A172 (cell line): ENCODE measurements around the gene DCPS. TPM values are rescaled to one million over a fixed set of nuclear protein-coding genes. Genes with fewer than 3 reads are reported as not detected.
"Not testable (repeated sequence)": the region's sequence is repeated elsewhere in the genome, so short reads cannot be mapped to it uniquely, and the experiment has no call there.

Experiments
- DNase-seq: peaks from one replicate; pipeline ENCODE4 v3.0.0-alpha.2; 2015; ENCODE audit warnings: low spot score
- total RNA-seq: library from RNA; depleted of rRNA; stranded (reverse); fragments of >200 nt; shearing (Covaris generic); gene quantifications from 2 replicates; pipeline ENCODE4 v1.2.3, GENCODE V29; 2014

Gene DCPS
- total RNA-seq, 1 experiment from 2014 or later: 16.2 TPM

DNA sequence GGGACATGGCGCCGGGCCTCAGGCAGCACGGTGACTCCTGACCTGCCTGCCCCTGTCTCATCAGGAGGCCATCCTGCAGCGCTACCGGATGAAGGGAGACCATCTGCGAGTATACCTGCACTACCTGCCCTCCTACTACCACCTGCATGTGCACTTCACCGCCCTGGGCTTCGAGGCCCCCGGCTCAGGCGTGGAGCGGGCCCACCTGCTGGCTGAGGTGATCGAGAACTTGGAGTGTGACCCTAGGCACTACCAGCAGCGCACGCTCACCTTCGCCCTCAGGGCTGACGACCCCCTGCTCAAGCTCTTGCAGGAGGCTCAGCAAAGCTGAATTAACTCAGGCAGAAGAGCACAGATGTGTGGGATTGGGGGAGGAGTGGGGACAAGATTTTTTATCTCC is 41.4 kb downstream of the DCPS start:
- no peak for DNase-seq

DNA sequence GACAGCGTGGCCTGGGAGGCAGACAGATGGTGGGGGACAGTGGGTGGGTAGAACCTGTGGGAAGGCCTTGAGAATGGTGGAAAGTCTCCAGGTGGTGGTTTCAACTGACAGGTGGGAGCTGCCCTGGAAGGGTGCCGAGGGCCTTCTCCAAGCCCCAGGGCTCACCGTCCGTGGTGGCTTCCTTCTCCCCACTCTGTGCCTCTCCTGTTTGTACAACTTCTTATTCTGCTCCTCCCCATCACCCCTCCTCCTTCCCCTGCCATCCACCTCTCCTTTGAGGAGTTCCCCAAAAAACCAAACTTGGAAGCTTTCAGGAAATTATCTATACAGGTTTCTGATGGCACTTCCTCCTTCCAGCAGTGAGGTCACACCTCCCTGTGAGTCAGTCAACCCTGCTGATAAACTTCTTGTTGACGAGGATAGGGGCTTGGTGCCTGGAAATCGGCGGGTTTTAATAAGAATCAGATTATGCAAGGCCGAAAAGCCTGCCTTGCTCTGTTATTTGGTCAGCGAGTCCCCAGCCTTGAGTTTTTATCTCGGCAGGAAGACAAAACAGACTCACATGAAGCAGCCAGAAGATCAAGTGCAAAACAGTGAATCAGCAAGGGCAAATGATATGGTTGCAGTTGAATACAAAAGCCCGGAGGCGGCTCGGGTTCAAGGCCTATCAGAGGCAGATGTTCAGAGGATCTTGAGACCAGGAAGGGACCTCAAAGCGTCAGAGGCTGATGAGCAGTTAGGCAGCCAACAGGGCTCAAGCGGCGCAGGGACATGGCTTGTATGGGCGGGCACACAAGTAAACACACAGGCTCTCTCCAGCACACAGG is 42.1 kb downstream of the DCPS start:
- DNase-seq: peak; percentile 52

DNA sequence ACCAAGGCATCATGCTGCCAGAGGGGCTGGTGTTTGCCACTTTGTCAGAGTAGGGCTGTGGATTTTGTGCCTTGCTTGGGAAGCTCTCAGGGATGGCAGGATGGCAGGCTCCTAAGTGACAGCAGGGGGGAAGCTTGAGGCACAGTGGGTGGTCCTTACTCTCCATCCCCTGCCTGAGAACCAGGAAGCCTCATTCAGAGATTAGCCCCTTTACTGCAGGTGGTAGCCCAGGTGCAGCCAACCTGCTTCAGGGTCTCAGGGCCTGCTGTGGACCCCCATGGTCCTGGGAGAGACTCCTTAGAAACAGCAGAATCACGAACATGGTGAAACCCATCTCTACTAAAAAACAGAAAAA is 42.7 kb downstream of the DCPS start:
- DNase-seq: no peak

GRCh38 chr11:126346946-126347345 is 43.1 kb downstream of the DCPS start:
- DNase-seq: not testable (repeated sequence)

GRCh38 chr11:126347751-126348668 is 44.1 kb downstream of the DCPS start:
- DNase-seq: no peak

- DNase-seq: no peak
Measured at GRCh38 chr11:126348806-126349582, 45.1 kb downstream of the DCPS start.

DNA sequence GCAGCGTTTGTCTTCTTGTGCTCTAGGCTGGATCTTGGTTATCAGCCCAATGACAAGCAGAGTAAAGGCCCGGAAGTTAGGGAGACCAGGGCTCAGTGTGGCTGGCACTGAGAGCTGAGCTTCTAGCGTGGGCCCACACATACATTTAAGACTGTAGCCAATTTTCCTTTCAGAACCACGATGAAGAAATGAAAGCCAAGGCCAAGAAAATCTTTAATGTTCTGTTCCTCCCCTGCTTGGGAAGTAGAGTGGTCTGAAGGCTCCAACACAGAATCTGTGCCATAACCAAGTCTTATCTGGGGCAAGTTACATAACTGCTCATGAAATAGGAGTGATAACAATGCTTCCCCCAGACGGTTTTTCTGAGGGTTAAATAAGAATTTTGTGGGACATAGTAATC is 47.0 kb downstream of the DCPS start:
- DNase-seq: no peak

DNA sequence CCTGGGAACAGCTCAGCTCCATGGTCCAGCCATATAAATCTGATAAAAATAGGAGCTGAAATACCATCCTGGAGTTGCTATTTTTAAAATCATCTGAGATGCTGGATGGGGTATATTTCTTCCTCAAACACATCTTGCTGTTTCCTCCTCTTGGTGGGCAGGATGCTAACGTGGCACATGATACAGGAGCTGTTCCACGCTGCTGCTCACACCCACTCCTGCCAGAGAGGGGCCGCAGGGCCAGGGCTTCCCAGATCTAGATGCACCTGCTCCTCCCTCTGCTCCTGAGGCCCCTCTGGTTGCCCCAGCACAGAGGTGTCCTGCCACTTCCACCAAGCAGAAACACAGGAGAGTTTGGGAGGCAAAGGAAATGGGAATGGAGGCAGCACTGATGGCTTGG is 48.3 kb downstream of the DCPS start:
- DNase-seq: no peak

- DNase-seq: no peak
Measured at GRCh38 chr11:126352934-126353801, 49.3 kb downstream of the DCPS start.

- no peak for DNase-seq
Measured at GRCh38 chr11:126354631-126355323, 50.9 kb downstream of the DCPS start.

DNA sequence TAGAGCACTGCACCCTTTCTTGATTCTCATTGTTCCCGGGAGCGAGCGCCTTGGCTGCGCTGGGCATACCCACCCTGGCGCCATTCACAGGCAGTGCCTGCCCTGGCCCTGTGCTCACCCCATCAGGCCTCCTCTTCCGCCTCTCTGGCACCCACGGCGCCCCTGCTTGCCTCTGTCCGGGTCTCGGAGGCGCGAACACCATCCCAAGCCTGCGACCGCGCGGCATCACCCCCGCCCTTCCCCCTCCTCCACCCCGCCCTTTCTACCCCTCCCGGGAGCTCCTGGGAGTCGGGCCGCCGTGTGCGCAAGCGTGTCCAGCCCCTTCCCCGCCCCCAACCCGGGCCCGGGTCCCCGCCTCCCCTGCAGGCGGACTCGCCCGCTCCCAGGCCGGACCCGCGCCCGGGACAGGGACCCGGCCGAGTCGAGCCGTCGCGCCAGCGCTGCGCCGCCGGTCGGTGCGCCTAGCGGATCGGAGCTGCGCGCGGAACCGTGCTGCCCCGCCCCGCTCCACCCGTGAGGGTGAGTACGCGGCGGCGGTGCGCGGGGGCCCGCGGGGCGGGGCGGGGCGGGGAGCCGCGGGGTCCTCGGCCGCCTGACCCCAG is 51.6 kb downstream of the DCPS start, which contains the start of gene ST3GAL4:
ST3GAL4 (plus strand) TSS at position 363 of the 602 bp plus-strand sequence. CDS start 50,470 bp downstream, outside the sequence.
- DNase-seq: peak; percentile 28

DNA sequence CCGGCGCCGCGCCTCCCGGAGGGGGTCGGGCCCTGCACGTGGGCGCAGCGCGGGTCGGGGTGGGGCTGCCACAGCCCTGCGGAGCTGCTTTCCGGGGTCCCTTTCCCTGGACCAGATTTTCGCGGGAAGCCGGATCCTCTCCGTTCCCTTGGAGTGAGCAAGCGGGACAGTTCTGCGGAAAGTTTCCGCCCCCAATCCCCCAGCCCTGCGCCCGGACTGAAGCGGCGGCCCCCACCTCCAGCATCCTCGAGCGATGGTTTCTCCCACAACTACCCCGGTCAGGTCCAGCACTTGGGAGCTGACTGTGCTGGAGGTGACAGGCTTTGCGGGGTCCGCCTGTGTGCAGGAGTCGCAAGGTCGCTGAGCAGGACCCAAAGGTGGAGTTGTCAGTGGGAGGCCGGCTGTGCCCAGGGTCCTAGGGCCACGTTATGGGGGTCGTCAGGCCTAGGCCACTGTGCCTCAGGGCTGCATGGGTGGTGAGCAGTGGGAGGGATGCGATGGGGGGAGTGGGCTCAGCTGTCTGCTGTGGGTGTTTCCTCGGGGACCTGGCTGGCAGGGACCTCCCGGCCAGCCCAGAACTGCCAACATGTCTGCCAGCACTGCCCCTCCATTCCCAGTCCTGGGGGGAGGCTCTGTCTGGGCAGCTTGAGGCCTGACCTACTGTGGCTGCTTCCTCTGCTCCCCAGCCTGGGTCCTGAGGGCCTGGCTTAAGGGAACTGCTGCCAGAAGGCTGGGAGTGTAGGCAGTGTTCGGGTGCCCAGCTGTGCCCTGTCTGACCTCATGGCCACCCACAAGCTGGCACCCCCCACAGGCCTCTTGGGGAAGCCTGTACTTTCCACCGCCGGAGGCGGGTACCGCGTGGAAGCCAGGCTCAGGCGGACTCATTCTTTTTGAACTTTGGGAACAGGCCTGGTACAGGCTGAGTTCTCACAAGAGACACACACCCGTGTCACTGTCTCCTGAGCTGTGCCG is 52.4 kb downstream of the DCPS start:
- peak; percentile 20 for DNase-seq

GRCh38 chr11:126357055-126357962 is 53.4 kb downstream of the DCPS start:
- DNase-seq: no peak

DNA sequence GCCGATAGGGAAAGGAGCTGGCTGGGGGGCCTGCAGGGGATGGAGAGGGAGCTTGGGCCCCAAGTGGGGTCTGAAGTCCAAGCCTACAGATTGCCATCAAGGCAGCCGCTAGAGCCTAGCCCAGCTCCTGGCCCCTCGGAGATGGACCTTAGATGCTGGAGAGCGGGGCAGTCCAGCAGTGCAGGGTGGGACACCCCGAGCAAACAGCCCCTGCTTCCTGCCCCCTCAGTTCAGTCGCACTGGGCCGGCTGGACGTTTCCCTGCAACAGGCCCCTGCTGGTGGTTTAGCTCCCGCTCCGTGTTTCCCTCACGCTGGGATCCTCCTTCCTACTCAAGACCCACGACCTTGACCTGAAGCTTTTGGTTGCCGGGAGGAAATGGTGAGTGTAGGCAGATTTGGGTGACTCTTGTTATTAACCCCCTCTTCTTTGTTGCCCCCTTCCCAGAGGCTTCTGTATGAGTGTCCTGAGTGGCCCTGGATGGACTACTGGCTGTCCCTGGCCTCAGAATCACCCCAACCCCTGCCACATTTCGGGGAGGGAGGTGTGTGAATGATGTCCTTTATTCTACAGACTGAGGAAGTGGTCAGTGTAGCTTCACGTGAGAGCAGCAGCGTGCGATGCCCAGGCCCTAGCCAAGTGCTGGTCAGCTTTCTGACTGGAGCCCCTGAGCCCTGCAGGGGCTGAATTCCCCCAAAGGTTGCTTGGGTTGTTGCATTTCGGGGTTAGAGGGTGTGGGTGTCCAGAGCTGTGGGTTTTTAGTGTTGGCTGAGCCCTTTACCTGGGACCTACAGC is 54.3 kb downstream of the DCPS start:
- DNase-seq: no peak

- DNase-seq: no peak
Measured at GRCh38 chr11:126358763-126359160, 54.9 kb downstream of the DCPS start.

DNA sequence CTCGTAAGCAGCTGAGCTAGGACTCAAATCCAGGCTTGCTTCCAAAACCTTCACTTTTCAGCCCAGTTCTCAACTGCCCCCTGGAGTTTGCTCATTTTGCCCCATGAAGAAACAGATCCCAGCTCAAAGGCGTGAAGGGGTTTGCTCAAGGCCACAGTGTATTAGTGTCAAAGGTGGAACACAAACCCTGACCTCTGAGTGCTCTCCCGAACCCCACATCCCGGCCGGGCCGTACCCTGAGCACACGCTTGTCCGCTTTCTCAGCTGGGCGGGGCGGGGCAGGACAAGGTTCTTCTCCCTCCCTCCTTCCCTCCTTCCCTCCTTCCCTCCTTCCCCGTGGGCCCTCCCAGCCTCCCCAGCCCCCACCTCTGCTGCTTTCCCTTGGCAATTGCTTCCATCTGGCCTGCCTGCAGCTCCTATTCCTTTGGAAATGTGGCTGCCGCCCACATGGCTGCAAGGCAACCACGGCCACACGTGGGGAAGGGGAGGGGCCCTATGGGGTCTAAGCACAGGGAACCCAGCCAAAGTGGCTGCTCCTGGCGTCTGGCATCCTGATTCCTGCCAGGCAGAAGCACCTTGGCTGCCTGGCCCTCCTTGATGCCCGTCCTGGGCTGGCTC is 55.7 kb downstream of the DCPS start:
- DNase-seq: no peak
